GM12872 (cell line): ENCODE data around the gene KCNB1.

Source experiments
- TF ChIP-seq, protein P1 (sequence below): IDR thresholded peaks from 3 replicates; pipeline ENCODE4 v1.5.1; 2011; ENCODE audit warnings: low read depth, mild to moderate bottlenecking, low read length, moderate library complexity; ENCODE audit not compliant: insufficient read depth

The KCNB1 gene

DNA sequence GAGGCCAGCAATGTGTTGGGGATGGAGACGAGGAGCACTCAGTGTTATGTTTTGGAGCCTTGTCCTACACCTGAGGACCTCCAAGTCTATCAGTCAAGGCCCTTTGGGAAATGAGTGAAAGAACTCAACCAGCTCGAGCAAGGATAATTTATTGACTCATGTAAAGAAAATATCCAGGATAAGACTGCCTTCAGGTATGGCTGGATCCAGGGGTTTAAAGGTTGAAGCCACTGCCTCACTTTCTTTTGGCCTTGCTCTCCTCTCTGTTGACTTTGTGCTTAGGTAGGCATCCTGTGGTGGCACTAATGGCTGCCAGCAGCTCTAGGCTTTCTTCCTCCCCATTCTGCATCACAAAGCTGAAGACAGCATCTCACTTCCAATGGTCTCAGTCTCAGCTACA lies 138.3 kb downstream of the KCNB1 start:
- TF ChIP-seq, protein P1, sequence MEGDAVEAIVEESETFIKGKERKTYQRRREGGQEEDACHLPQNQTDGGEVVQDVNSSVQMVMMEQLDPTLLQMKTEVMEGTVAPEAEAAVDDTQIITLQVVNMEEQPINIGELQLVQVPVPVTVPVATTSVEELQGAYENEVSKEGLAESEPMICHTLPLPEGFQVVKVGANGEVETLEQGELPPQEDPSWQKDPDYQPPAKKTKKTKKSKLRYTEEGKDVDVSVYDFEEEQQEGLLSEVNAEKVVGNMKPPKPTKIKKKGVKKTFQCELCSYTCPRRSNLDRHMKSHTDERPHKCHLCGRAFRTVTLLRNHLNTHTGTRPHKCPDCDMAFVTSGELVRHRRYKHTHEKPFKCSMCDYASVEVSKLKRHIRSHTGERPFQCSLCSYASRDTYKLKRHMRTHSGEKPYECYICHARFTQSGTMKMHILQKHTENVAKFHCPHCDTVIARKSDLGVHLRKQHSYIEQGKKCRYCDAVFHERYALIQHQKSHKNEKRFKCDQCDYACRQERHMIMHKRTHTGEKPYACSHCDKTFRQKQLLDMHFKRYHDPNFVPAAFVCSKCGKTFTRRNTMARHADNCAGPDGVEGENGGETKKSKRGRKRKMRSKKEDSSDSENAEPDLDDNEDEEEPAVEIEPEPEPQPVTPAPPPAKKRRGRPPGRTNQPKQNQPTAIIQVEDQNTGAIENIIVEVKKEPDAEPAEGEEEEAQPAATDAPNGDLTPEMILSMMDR: no peak

DNA sequence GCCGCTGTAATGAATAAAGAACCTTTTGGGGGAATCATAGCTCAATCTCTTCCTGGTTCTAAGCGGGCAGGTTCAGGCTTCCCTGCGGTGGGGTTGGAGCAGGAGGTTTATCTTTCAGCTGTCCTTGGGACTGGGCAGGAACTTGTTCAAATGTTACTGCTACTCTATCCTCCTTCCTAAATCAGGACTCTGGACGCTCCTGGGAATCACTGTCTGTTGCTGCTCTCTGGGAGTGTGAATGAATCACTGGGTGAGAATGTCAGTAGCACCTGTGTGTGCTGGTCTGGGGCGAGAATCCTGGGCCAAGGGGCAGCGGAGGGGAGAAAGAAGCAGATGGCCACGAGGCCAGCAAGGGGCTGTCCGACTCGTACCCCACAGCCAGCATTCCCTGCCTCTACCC lies 139.2 kb downstream of the KCNB1 start:
- TF ChIP-seq, protein P1: no peak

DNA sequence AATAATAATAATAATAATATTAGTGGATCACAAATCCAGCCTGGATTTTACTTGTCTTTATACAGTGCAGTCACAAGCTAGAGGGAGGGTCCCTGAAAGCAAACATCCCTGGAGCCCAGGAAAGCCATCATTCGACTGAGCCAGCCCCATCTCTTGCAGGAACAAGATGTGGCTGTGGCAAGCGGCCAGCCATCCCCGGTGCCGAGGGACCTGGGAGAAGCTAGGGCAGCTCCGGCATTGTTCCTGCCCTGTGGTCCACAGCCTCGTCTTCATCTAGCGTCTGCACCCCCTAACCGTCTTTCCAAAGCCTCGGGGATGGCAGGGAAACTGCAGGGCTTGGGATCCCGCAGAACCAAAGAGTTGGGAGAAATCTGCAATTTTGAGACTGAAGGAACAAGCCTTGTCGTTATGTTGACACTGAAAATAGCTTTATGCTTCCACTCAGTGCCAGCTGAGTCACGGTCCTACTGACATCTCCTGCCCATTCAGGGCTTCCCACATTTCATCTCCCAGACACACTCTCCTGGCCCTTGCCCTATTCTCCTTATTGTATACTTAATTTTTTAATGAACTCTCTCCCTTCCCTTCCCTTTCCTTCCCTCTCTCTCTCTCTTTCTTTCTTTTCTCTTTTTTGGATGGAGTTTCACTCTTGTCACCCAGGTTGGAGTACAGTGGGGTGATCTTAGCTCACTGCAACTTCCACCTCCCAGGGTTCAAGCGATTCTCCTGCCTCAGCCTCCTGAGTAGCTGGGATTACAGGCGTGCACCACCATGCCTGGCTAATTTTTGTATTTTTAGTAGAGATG lies 142.1 kb downstream of the KCNB1 start:
- TF ChIP-seq, protein P1: no peak

DNA sequence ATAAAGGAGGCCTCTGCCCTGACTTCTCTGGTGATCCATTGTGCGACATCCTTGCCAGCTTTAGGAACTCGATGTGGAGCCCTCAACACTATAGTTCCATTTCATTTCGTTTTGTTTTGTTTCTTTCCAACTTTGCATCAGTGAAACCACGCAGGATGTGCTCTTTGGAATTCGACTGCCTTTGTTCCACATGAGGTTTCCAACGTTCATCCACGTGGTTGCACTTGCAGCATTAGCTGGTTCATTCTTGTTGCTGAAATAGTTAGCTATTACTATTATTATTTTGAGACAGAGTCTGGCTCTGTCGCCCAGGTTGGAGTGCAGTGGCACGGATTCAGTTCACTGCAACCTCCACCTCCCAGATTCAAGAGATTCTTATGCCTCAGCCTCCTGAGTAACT lies 143.3 kb downstream of the KCNB1 start:
- TF ChIP-seq, protein P1: no peak

DNA sequence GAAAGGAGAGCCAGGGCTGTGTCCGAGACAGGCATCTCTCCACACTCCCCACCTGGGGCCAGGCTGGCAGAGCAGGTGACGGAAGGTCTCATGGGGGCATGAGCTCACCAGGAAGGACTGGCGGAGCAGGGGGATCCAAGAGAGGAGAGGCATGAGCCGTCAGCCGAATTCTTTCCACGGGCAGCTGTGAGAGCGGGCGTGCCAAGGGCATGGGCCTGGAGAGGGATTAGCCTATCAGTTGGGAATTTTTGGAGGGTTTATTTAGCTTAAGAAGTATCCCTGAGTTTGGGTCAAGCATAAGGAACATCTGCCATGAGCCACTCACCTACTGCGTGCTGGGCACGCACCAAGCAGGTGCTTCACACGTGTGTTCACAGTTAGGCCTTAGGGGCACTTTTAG lies 144.4 kb downstream of the KCNB1 start:
- TF ChIP-seq, protein P1: no peak

DNA sequence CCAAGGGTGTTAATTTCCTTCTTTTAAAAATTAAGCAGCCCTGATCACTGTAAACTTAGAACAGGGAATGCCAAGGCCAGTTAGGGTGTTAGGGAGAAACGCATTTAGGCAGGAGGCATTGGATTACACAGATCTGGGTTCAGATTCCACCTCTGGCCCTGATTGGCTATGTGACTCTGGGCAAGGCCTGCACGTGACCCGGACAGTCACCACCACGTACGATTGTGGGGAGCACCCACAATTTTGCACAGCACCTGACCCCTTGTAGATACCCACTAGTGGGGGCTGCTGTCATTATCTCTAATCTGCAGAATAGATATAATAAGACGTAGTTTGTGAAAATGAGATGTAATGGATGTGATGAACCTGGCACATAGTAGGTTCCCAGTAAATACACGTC lies 145.1 kb downstream of the KCNB1 start:
- TF ChIP-seq, protein P1: no peak

DNA sequence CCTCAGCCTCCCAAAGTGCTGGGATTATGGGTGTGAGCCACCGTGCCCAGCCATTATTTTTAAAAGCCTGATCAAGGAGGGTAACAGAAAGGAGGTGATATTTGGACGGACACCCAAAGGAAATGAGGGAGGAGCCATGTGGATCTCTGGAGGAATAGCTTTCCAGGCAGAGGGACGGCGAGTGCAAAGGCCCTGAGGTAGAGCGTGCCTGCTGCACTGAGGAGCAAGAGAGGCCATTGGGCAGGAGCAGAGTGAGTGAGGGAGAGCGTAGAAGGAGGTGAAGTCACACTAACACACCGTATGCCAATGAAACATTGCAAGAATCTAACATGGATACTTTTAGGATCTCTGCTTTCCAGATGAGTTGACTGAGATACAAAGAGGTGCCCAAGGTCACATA lies 145.7 kb downstream of the KCNB1 start:
- TF ChIP-seq, protein P1: no peak
